HG02759 (cell line): Measurements from ENCODE around the gene NUMB.

Source experiments
- ATAC-seq: cut with Tn5 transposase; IDR thresholded peaks from one replicate; pipeline ENCODE4 v1.9.1; 2021; ENCODE audit warnings: mild to moderate bottlenecking, moderate library complexity; ENCODE audit not compliant: unreplicated experiment

Gene NUMB

GRCh38 chr14:73248108-73248868, 210.1 kb downstream of the NUMB start:
- ATAC-seq: peak; percentile 57

- ATAC-seq: no peak
Measured at GRCh38 chr14:73246387-73247150, 211.8 kb downstream of the NUMB start.

GRCh38 chr14:73245480-73246325, 212.6 kb downstream of the NUMB start:
- ATAC-seq: peak; percentile 63

GRCh38 chr14:73244541-73245290, 213.6 kb downstream of the NUMB start:
- no peak for ATAC-seq

- ATAC-seq: no peak
Measured at GRCh38 chr14:73243748-73244147, 214.6 kb downstream of the NUMB start.

- ATAC-seq: no peak
Measured at GRCh38 chr14:73243341-73243740, 215.0 kb downstream of the NUMB start.

- ATAC-seq: no peak
Measured at GRCh38 chr14:73242357-73242901, 215.9 kb downstream of the NUMB start.

- no peak for ATAC-seq
Measured at GRCh38 chr14:73241481-73242165, 216.7 kb downstream of the NUMB start.

GRCh38 chr14:73240816-73241480, 217.4 kb downstream of the NUMB start:
- ATAC-seq: no peak

GRCh38 chr14:73239393-73240241, 218.7 kb downstream of the NUMB start:
- no peak for ATAC-seq

- no peak for ATAC-seq
Measured at GRCh38 chr14:73238941-73239340, 219.4 kb downstream of the NUMB start.

- no peak for ATAC-seq
Measured at GRCh38 chr14:73238424-73238852, 219.9 kb downstream of the NUMB start.

GRCh38 chr14:73237786-73238423, 220.4 kb downstream of the NUMB start:
- no peak for ATAC-seq

- no peak for ATAC-seq
Measured at GRCh38 chr14:73237219-73237785, 221.0 kb downstream of the NUMB start, which contains the start of gene PAPLN. TSS of gene PAPLN (plus strand) at chr14:73237506. CDS start at chr14:73239779, 2,273 bp downstream.

- ATAC-seq: no peak
Measured at GRCh38 chr14:73236752-73237218, 221.6 kb downstream of the NUMB start.

GRCh38 chr14:73236157-73236556, 222.2 kb downstream of the NUMB start:
- ATAC-seq: no peak

GRCh38 chr14:73235531-73236155, 222.7 kb downstream of the NUMB start:
- no peak for ATAC-seq
